DND-41 (cell line): Measurements from ENCODE around the gene NPPA.
"Not testable (repeated sequence)": the region's sequence is repeated elsewhere in the genome, so short reads cannot be mapped to it uniquely, and the experiment has no call there.

ENCODE experiments used
- ATAC-seq: fragments of 200-7000 bp; cut with Tn5 transposase; 3 replicates; pipeline ENCODE4 v1.9.1; 2021; ENCODE audit warnings: low read depth; ENCODE audit not compliant: insufficient read depth
- DNase-seq: peaks from one replicate; pipeline ENCODE4 v3.0.0-alpha.2; 2020
- H2AFZ ChIP-seq: 2 replicates; pipeline ENCODE4 v1.6.0; 2012; ENCODE audit warnings: low read depth, low read length
- H3K27ac ChIP-seq: 2 replicates; pipeline ENCODE4 v1.5.1; 2012; ENCODE audit warnings: low read length, inconsistent platforms
- H3K27me3 ChIP-seq: fragments of 200-600 bp; sonication (generic); 2 replicates; pipeline ENCODE4 v1.6.0; 2012; ENCODE audit warnings: low read length, mild to moderate bottlenecking, inconsistent platforms; ENCODE audit not compliant: insufficient read depth, poor library complexity
- H3K36me3 ChIP-seq: 2 replicates; pipeline ENCODE4 v1.5.1; 2012; ENCODE audit warnings: low read length, inconsistent platforms; ENCODE audit not compliant: insufficient read depth
- H3K4me1 ChIP-seq: 2 replicates; pipeline ENCODE4 v1.5.1; 2012; ENCODE audit warnings: mild to moderate bottlenecking, low read length; ENCODE audit not compliant: insufficient read depth
- H3K4me2 ChIP-seq: 2 replicates; pipeline ENCODE4 v1.6.0; 2012; ENCODE audit warnings: mild to moderate bottlenecking, moderate library complexity, low read length, inconsistent platforms; ENCODE audit not compliant: insufficient read depth
- H3K4me3 ChIP-seq, 2 experiments: fragments of 200-600 bp in 1 of 2; shearing (Covaris generic) in 1 of 2; 2 replicates each; pipeline ENCODE4 v1.5.1; 2012 to 2016; ENCODE audit warnings: inconsistent platforms in 2 of 2, low read length in 2 of 2, mild to moderate bottlenecking in 2 of 2, low read depth in 1 of 2, moderate library complexity in 1 of 2
- H3K79me2 ChIP-seq: 2 replicates; pipeline ENCODE4 v1.6.0; 2012; ENCODE audit warnings: low read length, inconsistent platforms; ENCODE audit not compliant: insufficient read depth
- H3K9ac ChIP-seq: 2 replicates; pipeline ENCODE4 v1.6.0; 2012; ENCODE audit warnings: low read depth, mild to moderate bottlenecking, inconsistent platforms, low read length, moderate library complexity
- H3K9me3 ChIP-seq: 2 replicates; pipeline ENCODE4 v1.5.1; 2012; ENCODE audit warnings: low read length, moderate library complexity, mild to moderate bottlenecking, inconsistent platforms; ENCODE audit not compliant: insufficient read depth, severe bottlenecking
- H4K20me1 ChIP-seq: 2 replicates; pipeline ENCODE4 v1.6.0; 2012; ENCODE audit warnings: low read length; ENCODE audit not compliant: insufficient read depth
- CTCF ChIP-seq: IDR thresholded peaks from 2 replicates; pipeline ENCODE4 v1.5.1; 2012; ENCODE audit warnings: borderline replicate concordance, low read length, moderate library complexity, mild to moderate bottlenecking; ENCODE audit not compliant: poor library complexity, severe bottlenecking; ENCODE audit errors: extremely low read depth
- EZH2 ChIP-seq: IDR thresholded peaks from 3 replicates; pipeline ENCODE4 v1.6.1; 2012; ENCODE audit warnings: borderline replicate concordance, low read depth, mild to moderate bottlenecking, moderate library complexity, low read length, inconsistent platforms; ENCODE audit not compliant: severe bottlenecking

The NPPA gene

GRCh38 chr1:11847667-11848372 lies at the start of gene NPPA:
TSS of gene NPPA (minus strand) at chr1:11847783. CDS start at chr1:11847684, 99 bp downstream.
- Histone ChIP-seq H3K4me1 (no peaks in the 10 kb centered on the region), H3K4me3 (no peak within 1 kb of the TSS), H3K4me2 (no peak within 1 kb of the TSS), H3K27me3 (no peaks in the 10 kb centered on the region), H3K9ac (no peak within 1 kb of the TSS), H3K9me3 (no peaks in the 10 kb centered on the region), H3K36me3 (peaks cover 19% of the 10 kb centered on the region; the same call in 1 of the 2 replicates), H3K79me2 (no peaks in the 10 kb centered on the region), H2AFZ (no peak within 1 kb of the TSS), H4K20me1 (peaks cover 26% of the 10 kb centered on the region), H3K27ac (no peak within 1 kb of the TSS)
- DNase-seq (no peak), ATAC-seq (no peak)
- TF ChIP-seq EZH2 (no peak), CTCF (no peak)

- H3K4me3 ChIP-seq, H3K79me2 ChIP-seq, H3K9me3 ChIP-seq, DNase-seq, H3K36me3 ChIP-seq, H3K4me1 ChIP-seq, ATAC-seq, H3K9ac ChIP-seq, H3K27ac ChIP-seq, H2AFZ ChIP-seq, H4K20me1 ChIP-seq, H3K27me3 ChIP-seq, H3K4me2 ChIP-seq: not testable (repeated sequence)
These were observed 46.9 kb upstream of the NPPA start for GRCh38 chr1:11894501-11894900.

- Histone ChIP-seq H3K4me3 (no peak overlapping the region), H3K4me1 (no peaks in the 10 kb centered on the region), H3K79me2 (no peaks in the 10 kb centered on the region), H3K27me3 (peaks cover 5% of the 10 kb centered on the region), H3K36me3 (no peaks in the 10 kb centered on the region), H3K27ac (no peak overlapping the region), H3K9ac (no peak overlapping the region), H3K9me3 (no peaks in the 10 kb centered on the region), H4K20me1 (peaks cover 3% of the 10 kb centered on the region), H3K4me2 (no peak overlapping the region), H2AFZ (no peak overlapping the region)
- peak; percentile 66 for DNase-seq
- peak; percentile 95 for ATAC-seq
- TF ChIP-seq EZH2 (no peak), CTCF (peak; percentile 96)
These were observed 46.3 kb upstream of the NPPA start for GRCh38 chr1:11893907-11894251.

GRCh38 chr1:11891433-11892186 lies 44.0 kb upstream of the NPPA start:
- Histone ChIP-seq H3K4me3 (no peak overlapping the region), H3K4me2 (no peak overlapping the region), H3K36me3 (no peaks in the 10 kb centered on the region), H3K9ac (no peak overlapping the region), H3K4me1 (no peaks in the 10 kb centered on the region), H3K27ac (no peak overlapping the region), H3K9me3 (no peaks in the 10 kb centered on the region), H2AFZ (no peak overlapping the region), H3K27me3 (peaks cover 5% of the 10 kb centered on the region), H4K20me1 (no peaks in the 10 kb centered on the region; the same call in 1 of the 2 replicates), H3K79me2 (no peaks in the 10 kb centered on the region)
- no peak for DNase-seq
- no peak for ATAC-seq
- no peak for TF ChIP-seq EZH2
- TF ChIP-seq CTCF: no peak
